NCI-H774 (cell line): ENCODE data around the gene C2CD2.
"Not testable (repeated sequence)": the region's sequence is repeated elsewhere in the genome, so short reads cannot be mapped to it uniquely, and the experiment has no call there.

Experiments
- DNase-seq: peaks from one replicate; lab custom pipeline; 2025; lab: John Stamatoyannopoulos, UW

C2CD2 gene

GRCh38 chr21:41974752-41975053 is 20.9 kb upstream of the C2CD2 start:
- no peak for DNase-seq

- DNase-seq, result no peak
Observed at GRCh38 chr21:41973861-41974751, 20.3 kb upstream of the C2CD2 start.

DNA sequence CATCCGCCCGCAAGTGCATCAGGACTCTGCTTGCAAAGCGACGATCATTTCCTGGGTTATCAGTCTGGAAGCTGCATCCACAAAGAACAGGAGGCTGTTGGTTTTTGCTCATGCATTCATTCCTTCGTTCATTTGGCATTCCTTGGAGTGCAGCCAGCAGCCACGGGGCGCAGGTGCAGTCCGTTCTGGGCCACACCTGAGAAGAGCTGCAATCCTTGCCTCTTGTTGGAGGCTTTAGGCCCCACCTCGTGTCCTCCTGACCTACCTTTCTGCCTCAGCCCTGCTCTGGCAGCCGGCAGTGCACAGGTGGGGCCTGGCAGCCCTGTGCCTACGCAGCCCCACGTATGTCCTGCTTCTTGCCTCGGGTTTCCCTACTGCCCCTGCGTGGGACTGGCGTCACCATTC is 19.6 kb upstream of the C2CD2 start:
- no peak for DNase-seq

- DNase-seq, result no peak
Observed at GRCh38 chr21:41972511-41973205, 18.8 kb upstream of the C2CD2 start.

GRCh38 chr21:41971891-41972290 is 18.1 kb upstream of the C2CD2 start:
- no peak for DNase-seq

DNA sequence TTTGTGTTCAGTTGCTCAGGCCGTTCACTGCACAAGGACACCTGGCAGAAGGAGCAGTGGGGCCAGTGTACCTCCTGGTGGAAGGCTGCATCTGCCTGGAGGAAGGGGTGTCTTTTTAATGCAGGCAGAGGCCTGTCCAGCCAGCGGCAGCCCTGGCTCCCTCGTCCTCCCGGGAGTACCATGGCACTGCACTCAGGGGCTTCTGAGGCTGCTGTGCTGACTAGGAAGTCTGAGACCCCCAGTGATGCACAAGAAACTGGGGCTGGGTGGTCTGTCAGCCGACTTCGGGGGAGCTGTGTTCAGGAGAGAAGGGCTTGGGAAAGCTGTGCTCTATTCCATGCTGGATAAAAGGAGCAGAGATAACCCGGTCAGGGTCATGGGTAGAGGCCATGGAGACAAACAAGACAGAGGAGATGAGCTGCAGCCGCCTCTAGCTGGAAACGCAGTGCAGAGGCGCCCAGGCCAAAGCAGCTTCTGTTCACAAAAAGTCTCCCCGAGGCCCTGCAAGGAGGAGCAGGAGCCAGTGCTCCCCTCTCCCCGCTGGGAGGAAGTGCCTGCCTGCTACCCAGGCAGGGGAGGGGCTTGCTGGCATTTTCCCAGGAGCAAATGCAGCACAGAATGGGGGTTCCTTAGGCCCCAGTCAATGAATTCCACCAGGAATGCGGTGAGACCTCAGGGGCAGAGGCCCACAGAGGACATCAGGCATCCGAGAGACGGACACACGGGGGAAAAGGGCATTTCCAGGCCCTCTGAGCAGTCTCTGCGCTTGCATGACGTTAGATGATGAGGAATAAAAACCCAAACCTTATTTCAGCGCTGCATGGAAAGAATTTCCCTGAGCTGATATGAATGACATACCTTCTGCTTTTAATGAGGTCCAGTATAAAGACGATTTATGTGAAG is 17.2 kb upstream of the C2CD2 start:
- no peak for DNase-seq

DNA sequence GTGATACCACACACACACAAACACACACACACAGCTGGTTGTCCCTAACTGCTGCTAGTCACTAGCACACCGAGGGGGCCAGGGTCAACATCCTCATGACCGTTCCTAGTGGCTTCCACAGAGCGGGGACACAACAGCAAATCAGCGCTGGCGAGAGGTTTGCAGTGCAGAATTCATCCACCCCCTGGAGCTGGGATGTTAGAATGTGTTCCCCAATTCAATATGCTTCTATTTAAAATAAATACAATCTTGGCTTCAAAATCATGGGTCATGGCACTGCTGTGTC is 16.2 kb upstream of the C2CD2 start:
- DNase-seq, result no peak

DNA sequence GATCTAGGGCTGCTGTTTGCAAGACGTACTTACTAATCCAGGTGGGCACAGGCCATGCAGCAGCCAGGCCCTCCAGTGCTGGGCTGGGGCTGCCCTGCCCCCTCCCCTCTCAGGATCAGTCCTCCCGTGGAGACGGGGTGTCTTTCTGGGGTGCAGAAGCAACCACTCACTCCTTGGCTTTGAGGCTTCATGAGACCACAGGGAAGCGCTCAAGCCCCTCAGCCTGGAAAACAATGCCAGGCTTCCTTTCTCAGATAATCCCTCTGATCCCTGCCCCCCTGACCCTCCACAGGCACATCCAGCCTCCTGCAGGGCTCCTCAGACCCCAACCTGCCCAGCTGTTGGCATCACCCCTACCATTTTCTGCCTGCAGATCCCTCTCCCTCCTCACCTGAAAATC is 13.9 kb upstream of the C2CD2 start:
- no peak for DNase-seq

GRCh38 chr21:41966872-41967621 is 13.2 kb upstream of the C2CD2 start:
- no peak for DNase-seq

DNA sequence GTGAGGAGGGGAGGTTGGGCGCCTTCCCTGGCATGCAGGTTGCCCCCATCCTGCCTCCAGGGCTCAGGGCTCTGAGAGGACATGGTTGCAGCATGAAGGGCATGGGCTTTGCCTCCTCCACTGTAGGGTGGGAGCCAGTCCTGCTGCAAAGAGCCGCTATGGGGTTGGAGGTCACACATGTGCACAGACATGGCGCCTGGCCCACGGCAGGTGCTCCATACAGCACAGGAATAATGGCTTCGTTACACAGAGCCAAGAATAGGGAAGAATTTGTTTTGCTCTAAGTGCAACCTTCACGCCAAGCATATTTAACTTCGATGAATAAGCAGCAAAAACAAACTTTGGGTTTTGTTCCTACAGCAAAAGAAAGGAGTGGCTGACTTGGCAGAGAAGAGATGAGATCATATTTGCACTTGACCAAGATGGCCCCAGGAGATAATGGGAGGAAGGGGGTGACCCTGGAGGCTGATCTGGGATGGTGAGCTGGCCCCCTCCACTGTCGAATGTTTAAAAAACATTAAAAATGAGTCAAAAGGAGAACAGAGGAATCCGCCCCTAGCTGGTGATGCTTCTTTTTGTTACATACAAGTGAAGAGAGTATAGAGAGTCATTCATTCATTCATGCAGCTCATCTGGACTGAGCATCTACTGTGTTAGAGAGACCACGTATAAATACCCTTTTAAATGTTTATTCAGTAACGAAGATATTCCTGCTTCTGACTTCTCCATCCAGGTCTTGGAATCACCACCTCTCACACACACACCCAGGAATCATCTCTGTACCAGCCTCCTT is 12.4 kb upstream of the C2CD2 start:
- DNase-seq, result no peak

GRCh38 chr21:41965461-41966013 is 11.7 kb upstream of the C2CD2 start:
- no peak for DNase-seq

- DNase-seq, result no peak
Observed at GRCh38 chr21:41965045-41965444, 11.2 kb upstream of the C2CD2 start.

DNA sequence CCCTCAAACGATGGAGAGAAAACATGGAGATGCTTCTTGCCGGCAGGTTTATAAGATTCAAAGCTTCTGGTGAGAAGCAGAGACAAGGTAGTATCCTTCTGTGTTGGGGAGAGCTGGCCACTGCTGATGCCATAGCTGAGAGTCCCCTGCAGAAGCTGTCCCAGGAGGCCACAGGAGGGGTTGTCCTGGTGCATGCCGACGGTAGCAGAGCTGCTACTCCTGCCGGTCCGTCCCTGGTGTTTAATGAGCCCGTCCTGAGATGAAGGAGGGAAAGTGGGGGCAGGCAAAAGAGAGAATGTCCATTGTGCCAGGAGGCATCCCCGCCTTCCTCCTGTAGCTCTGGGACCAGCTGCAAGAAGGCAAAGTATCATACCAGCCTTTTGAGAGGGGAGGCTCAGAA is 10.4 kb upstream of the C2CD2 start:
- no peak for DNase-seq

DNA sequence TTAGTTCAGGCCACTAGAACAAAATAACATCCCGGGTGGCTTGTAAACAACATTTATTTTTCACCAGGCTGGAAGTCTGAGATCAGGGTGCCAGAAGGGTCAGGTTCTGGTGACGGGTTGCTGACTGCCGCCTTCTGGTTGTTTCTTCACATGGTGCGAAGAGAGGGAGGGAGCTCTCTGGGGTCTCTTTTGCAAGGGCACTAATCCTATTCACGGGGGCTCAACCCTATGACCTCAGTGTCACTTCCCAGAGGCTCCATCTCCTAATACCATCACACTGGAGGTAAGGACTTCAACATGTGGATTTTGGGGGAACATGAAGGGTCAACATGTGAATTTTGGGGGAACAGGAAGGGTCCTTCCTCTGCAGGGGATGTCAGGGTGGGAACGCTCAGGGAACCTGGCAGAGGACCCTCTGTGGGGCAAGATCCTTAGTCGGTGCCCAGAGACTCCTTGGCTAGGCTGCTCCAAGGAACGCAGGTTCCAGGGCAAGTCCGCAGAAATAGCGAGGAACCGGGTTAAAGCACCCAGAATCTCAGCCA is 8.7 kb upstream of the C2CD2 start:
- DNase-seq, result no peak

GRCh38 chr21:41961753-41962152 is 7.9 kb upstream of the C2CD2 start:
- DNase-seq, result no peak

DNA sequence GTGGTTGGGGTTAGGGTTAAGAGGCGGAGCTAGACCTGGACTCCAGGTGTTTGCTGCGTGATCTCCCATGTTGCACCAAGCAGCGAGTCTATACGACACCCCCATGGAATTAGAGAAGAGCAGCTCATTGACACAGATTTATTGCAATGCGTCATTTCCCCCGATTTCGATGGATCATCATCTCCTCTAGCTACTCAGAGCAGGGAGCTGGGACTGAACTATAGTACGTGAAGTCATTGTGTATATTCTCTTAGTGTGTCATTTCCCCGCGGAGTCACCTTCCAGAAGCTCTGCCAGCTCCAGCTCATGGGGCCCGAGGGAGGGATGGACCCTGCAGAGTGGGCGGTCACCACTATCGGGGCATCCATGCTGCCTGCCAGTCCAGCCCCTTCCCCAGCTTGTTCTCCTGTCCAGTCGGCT is 7.5 kb upstream of the C2CD2 start:
- no peak for DNase-seq

- no peak for DNase-seq
Observed at GRCh38 chr21:41960386-41960785, 6.6 kb upstream of the C2CD2 start.

DNA sequence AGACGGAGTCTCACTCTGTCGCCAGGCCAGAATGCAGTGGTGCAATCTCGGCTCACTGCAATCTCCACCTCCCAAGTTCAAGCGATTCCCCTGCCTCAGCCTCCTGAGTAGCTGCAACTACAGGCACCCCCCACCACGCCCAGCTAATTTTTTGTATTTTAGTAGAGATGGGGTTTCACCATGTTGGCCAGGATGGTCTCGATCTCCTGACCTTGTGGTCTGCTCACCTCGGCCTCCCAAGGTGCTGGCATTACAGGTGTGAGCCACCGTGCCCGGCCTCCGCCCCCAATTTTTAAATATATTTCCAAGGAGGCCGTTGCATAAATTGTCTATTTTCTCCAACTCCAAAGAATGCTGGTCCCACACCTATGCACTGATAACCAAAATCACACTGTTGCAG is 5.9 kb upstream of the C2CD2 start:
- DNase-seq, result not testable (repeated sequence)

DNA sequence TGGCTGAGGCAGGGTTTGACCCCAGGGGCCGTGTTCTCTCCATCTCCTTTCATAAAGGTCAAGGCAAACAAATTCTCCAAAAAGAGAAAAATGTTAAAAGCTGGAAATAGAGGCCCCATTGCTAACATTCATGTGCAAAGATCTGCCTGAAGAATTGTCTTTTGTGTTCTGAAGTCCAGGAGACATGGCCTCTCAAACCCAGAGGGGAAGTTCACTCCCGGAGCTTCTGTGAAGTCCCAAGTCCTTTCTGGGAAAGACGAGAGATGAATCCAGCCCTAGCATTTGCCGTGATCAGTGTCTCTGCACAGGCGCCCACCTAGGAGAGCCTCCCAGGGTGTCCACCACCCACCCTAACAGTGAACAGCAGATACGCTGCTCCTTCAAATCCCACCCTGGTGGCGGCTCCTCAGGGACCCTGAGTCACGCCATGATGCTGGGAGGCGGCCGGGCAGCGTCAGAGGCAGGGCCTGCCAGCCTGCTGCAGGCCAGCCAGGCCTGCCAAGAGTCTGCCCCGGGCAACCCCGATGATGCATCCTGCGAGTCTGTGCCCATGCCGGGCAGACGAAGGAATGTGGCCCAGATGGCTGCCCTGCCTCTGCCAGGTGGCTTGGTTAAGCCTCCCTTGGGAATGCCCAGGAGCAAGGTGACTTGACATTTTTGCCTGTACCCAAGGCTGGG is 5.2 kb upstream of the C2CD2 start:
- DNase-seq, result no peak
